ENCODE results near the gene CAMK2N2.

CAMK2N2 gene

GRCh38 chr3:184306341-184306972 is 45.1 kb upstream of the CAMK2N2 start:
- Histone ChIP-seq H3K79me2 (ENCODE audit: control insufficient read depth, low read length) (peaks cover 10% of the 10 kb centered on the region), H3K9me3 (ENCODE audit: control insufficient read depth, insufficient read depth, low read length) (no peaks in the 10 kb centered on the region), H3K4me3 (ENCODE audit: low read length) (no peak overlapping the region), H3K4me2 (ENCODE audit: low read length) (no peak overlapping the region), H3K9me2 (replicated peaks; ENCODE audit: control insufficient read depth, low read length) (no peaks in the 10 kb centered on the region), H4K20me1 (ENCODE audit: control insufficient read depth, insufficient read depth, low read depth, low read length) (no peaks in the 10 kb centered on the region), H3K4me1 (ENCODE audit: control insufficient read depth, low read length) (no peaks in the 10 kb centered on the region), H3K27me3 (ENCODE audit: control insufficient read depth, low read length) (no peaks in the 10 kb centered on the region), H3K36me3 (ENCODE audit: control insufficient read depth, low read length) (peaks cover 79% of the 10 kb centered on the region), H3F3A (ENCODE audit: control insufficient read depth, insufficient read depth) (peaks cover under 1% of the 10 kb centered on the region), H3K27ac (ENCODE audit: low read depth, low read length) (no peak overlapping the region)
- no peak for TF ChIP-seq EZH2phosphoT487 (IDR thresholded peaks at IDR 0.05; ENCODE audit: borderline replicate concordance, low read length)
- TF ChIP-seq CTCF (IDR thresholded peaks at IDR 0.05; ENCODE audit: low read depth, low read length, poor library complexity, severe bottlenecking) = no peak

- no peak overlapping the region for H3K4me3 ChIP-seq (ENCODE audit: low read length)
- H3F3A ChIP-seq (ENCODE audit: control insufficient read depth, insufficient read depth) = no peaks in the 10 kb centered on the region
- H3K36me3 ChIP-seq (ENCODE audit: control insufficient read depth, low read length) = peaks cover 87% of the 10 kb centered on the region
- H3K9me2 ChIP-seq (replicated peaks; ENCODE audit: control insufficient read depth, low read length) = no peaks in the 10 kb centered on the region
- H3K79me2 ChIP-seq (ENCODE audit: control insufficient read depth, low read length) = peaks cover 18% of the 10 kb centered on the region
- no peaks in the 10 kb centered on the region for H3K27me3 ChIP-seq (ENCODE audit: control insufficient read depth, low read length)
- H3K4me1 ChIP-seq (ENCODE audit: control insufficient read depth, low read length) = peaks cover 2% of the 10 kb centered on the region
- H4K20me1 ChIP-seq (ENCODE audit: control insufficient read depth, insufficient read depth, low read depth, low read length) = no peaks in the 10 kb centered on the region
- H3K9me3 ChIP-seq (ENCODE audit: control insufficient read depth, insufficient read depth, low read length) = no peaks in the 10 kb centered on the region
- no peak overlapping the region for H3K27ac ChIP-seq (ENCODE audit: low read depth, low read length)
- H3K4me2 ChIP-seq (ENCODE audit: low read length) = no peak overlapping the region
- no peak for TF ChIP-seq EZH2phosphoT487 (IDR thresholded peaks at IDR 0.05; ENCODE audit: borderline replicate concordance, low read length)
- TF ChIP-seq CTCF (IDR thresholded peaks at IDR 0.05; ENCODE audit: low read depth, low read length, poor library complexity, severe bottlenecking) = peak; percentile 61
Observed at GRCh38 chr3:184305577-184305976, 44.2 kb upstream of the CAMK2N2 start.

GRCh38 chr3:184300378-184300720 is 39.0 kb upstream of the CAMK2N2 start:
- H3K9me2 ChIP-seq (replicated peaks; ENCODE audit: control insufficient read depth, low read length) = no peaks in the 10 kb centered on the region
- no peaks in the 10 kb centered on the region for H3K9me3 ChIP-seq (ENCODE audit: control insufficient read depth, insufficient read depth, low read length)
- H3K36me3 ChIP-seq (ENCODE audit: control insufficient read depth, low read length) = peaks cover 61% of the 10 kb centered on the region
- no peak overlapping the region for H3K27ac ChIP-seq (ENCODE audit: low read depth, low read length)
- H3K4me1 ChIP-seq (ENCODE audit: control insufficient read depth, low read length) = peaks cover 16% of the 10 kb centered on the region
- H4K20me1 ChIP-seq (ENCODE audit: control insufficient read depth, insufficient read depth, low read depth, low read length) = peaks cover 9% of the 10 kb centered on the region; the same call in 1 of the 2 replicates
- peak overlapping the region; percentile 67 for H3K4me2 ChIP-seq (ENCODE audit: low read length)
- H3K79me2 ChIP-seq (ENCODE audit: control insufficient read depth, low read length) = peaks cover 33% of the 10 kb centered on the region
- H3K4me3 ChIP-seq (ENCODE audit: low read length) = peak overlapping the region; percentile 82
- peaks cover 3% of the 10 kb centered on the region; the same call in 1 of the 2 replicates for H3F3A ChIP-seq (ENCODE audit: control insufficient read depth, insufficient read depth)
- no peak for TF ChIP-seq CTCF (IDR thresholded peaks at IDR 0.05; ENCODE audit: low read depth, low read length, poor library complexity, severe bottlenecking)
- TF ChIP-seq EZH2phosphoT487 (IDR thresholded peaks at IDR 0.05; ENCODE audit: borderline replicate concordance, low read length) = no peak
- 0 out of 2 replicates have a peak, but pooled peaks cover 4% of the 10 kb centered on the region for H3K27me3 ChIP-seq (ENCODE audit: control insufficient read depth, low read length)

All from DOHH2 (cell line).